Measurements from ENCODE around the gene GABBR1. TPM values are rescaled to one million over a fixed set of nuclear protein-coding genes. Genes with fewer than 3 reads are reported as not detected.

GABBR1 gene
- total and polyA plus RNA-seq, 2 donors from 2014 or later = 12.7 to 46.7 TPM

DNA sequence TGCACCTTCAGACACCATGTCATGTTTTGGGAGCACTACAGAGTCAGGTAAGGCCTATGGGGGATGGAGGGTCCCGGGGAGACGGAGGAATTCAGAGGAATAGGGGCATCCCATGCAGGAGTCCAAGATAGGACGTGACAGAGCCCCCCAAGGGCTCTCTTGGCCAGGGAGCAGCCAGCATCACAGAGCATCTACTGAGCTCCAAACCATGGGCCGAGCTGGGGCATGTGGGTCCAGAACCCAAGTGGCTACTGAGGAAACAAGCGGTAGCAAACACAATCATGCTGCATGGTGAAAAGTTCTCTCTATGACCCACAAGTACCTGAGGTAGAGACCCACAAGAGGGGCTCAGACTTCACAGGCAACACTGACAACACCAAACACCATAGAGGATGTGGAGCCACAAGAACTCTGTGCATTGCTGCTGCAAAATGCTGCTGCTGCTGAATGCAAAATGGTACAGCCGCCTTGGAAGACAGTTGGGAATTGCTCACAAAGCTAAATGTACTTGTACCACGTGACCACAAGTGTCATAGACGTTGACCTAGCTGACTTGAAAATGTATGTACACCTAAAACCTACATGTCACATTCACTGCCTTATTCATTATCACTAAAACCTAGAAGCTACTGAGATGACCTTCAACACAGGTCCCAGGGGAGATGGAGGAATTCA is 111.8 kb downstream of the GABBR1 start:
- FAIRE-seq = no peak
- TF ChIP-seq, protein P1, sequence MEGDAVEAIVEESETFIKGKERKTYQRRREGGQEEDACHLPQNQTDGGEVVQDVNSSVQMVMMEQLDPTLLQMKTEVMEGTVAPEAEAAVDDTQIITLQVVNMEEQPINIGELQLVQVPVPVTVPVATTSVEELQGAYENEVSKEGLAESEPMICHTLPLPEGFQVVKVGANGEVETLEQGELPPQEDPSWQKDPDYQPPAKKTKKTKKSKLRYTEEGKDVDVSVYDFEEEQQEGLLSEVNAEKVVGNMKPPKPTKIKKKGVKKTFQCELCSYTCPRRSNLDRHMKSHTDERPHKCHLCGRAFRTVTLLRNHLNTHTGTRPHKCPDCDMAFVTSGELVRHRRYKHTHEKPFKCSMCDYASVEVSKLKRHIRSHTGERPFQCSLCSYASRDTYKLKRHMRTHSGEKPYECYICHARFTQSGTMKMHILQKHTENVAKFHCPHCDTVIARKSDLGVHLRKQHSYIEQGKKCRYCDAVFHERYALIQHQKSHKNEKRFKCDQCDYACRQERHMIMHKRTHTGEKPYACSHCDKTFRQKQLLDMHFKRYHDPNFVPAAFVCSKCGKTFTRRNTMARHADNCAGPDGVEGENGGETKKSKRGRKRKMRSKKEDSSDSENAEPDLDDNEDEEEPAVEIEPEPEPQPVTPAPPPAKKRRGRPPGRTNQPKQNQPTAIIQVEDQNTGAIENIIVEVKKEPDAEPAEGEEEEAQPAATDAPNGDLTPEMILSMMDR (IDR thresholded peaks at IDR 0.05; ENCODE audit: borderline replicate concordance, extremely low read depth, insufficient read depth) = no peak
- Histone ChIP-seq H3K4me3 (ENCODE audit: low read length in 3 of 3) (no peak overlapping the region), H3K9me3 (ENCODE audit: control insufficient read depth in 2 of 3, insufficient read depth in 1 of 3, low read length in 3 of 3) (no peaks in the 10 kb centered on the region), H3K27me3 (ENCODE audit: control insufficient read depth, insufficient read depth, low read length) (no peaks in the 10 kb centered on the region), H3K4me1 (ENCODE audit: control insufficient read depth in 2 of 3, insufficient read depth in 2 of 3, low read depth in 1 of 3, low read length in 3 of 3) (no peaks in the 10 kb centered on the region), H3K27ac (ENCODE audit: low read depth in 2 of 2, low read length in 2 of 2) (no peak overlapping the region), H3K36me3 (ENCODE audit: control insufficient read depth in 2 of 3, insufficient read depth in 3 of 3, low read length in 3 of 3) (no peaks in the 10 kb centered on the region), H3K9ac (ENCODE audit: low read length in 3 of 3) (no peak overlapping the region)
- DNase-seq = no peak
- intact Hi-C loops (cut with DNase I) = no loop called here

DNA sequence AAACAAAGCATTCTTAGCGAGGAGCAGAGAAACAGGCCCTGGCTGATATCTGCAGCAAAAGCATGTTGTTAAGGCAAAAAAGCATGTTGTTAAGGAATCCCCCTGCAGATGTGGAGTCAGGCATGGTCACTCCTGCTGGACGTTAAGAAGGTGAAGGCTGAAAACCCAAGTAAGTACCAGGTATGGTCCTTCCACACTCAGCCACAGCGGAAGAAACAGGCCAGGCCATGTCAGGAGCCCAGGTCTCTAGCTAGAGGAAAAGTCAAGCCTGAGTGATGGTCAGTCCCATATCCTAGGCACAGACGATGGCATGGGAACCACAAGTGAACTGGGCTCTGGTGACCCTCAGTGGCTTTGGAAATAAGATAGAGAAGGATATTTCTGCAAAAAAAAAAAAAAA is 112.8 kb downstream of the GABBR1 start:
- H3K9me3 ChIP-seq (ENCODE audit: control insufficient read depth in 2 of 3, insufficient read depth in 1 of 3, low read length in 3 of 3) = no peaks in the 10 kb centered on the region
- no peak overlapping the region for H3K9ac ChIP-seq (ENCODE audit: low read length in 3 of 3)
- intact Hi-C loops (cut with DNase I) = no loop called here
- H3K27me3 ChIP-seq (ENCODE audit: control insufficient read depth, insufficient read depth, low read length) = no peaks in the 10 kb centered on the region
- H3K27ac ChIP-seq (ENCODE audit: low read depth in 2 of 2, low read length in 2 of 2) = no peak overlapping the region
- no peaks in the 10 kb centered on the region for H3K36me3 ChIP-seq (ENCODE audit: control insufficient read depth in 2 of 3, insufficient read depth in 3 of 3, low read length in 3 of 3)
- TF ChIP-seq, protein P1 (IDR thresholded peaks at IDR 0.05; ENCODE audit: borderline replicate concordance, extremely low read depth, insufficient read depth) = no peak
- H3K4me1 ChIP-seq (ENCODE audit: control insufficient read depth in 2 of 3, insufficient read depth in 2 of 3, low read depth in 1 of 3, low read length in 3 of 3) = no peaks in the 10 kb centered on the region
- H3K4me3 ChIP-seq (ENCODE audit: low read length in 3 of 3) = no peak overlapping the region
- no peak for FAIRE-seq
- no peak for DNase-seq

GRCh38 chr6:29519291-29520010 is 113.5 kb downstream of the GABBR1 start:
- Histone ChIP-seq H3K9ac (ENCODE audit: low read length in 3 of 3) (no peak overlapping the region), H3K27me3 (ENCODE audit: control insufficient read depth, insufficient read depth, low read length) (no peaks in the 10 kb centered on the region), H3K9me3 (ENCODE audit: control insufficient read depth in 2 of 3, insufficient read depth in 1 of 3, low read length in 3 of 3) (no peaks in the 10 kb centered on the region), H3K4me3 (ENCODE audit: low read length in 3 of 3) (no peak overlapping the region), H3K36me3 (ENCODE audit: control insufficient read depth in 2 of 3, insufficient read depth in 3 of 3, low read length in 3 of 3) (no peaks in the 10 kb centered on the region), H3K27ac (ENCODE audit: low read depth in 2 of 2, low read length in 2 of 2) (no peak overlapping the region), H3K4me1 (ENCODE audit: control insufficient read depth in 2 of 3, insufficient read depth in 2 of 3, low read depth in 1 of 3, low read length in 3 of 3) (no peaks in the 10 kb centered on the region)
- TF ChIP-seq, protein P1 (IDR thresholded peaks at IDR 0.05; ENCODE audit: borderline replicate concordance, extremely low read depth, insufficient read depth) = no peak
- DNase-seq = no peak
- intact Hi-C loops (cut with DNase I) = no loop called here
- FAIRE-seq = no peak

Data from kidney (tissue), 14 donors.